Measurements from ENCODE around the gene CCDC85C. TPM values are rescaled to one million over a fixed set of nuclear protein-coding genes. Genes with fewer than 3 reads are reported as not detected.

The CCDC85C gene
- total and polyA plus RNA-seq, 2 experiments from 2014 or later = 4.5 to 24.9 TPM

DNA sequence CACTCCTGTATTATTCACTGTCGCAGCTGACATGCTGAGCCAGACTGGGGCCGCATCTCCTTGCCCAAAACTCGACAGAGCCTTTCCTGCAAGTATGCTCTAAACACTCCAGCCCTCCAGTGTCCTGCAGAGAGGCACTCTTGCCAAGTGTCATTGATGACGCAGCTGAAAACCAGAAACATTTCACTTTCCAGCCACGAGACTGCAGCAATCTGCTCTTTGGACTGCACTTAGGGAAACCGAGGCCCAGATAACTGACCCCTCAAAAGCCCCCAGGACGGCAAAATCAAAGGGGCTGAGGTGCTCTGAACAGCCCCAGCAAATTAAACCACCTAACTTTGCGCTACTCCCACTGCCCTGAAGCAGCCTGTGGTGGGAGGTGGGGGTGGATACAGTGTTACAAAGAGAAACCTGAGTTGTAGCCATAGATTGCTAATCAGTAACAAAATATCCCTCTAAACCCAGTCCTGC is 2.6 kb downstream of the CCDC85C start:
- H3K36me3 ChIP-seq (ENCODE audit: insufficient read depth) = no peaks in the 10 kb centered on the region
- H3K4me1 Mint-ChIP-seq = peaks cover 32% of the 10 kb centered on the region
- no peaks in the 10 kb centered on the region; the same call in 2 of the 3 replicates for H3K36me3 Mint-ChIP-seq (ENCODE audit: low read depth)
- no peak for TF ChIP-seq CREB1 (CRISPR knock-in tag; IDR thresholded peaks at IDR 0.05; ENCODE audit: low read depth)
- TF ChIP-seq EZH2 (IDR thresholded peaks at IDR 0.05; ENCODE audit: low read depth, unreplicated experiment) = no peak
- no peak for TF ChIP-seq ZNF114 (CRISPR knock-in tag; IDR thresholded peaks at IDR 0.05)
- no peak for TF ChIP-seq STAT1 (IDR thresholded peaks at IDR 0.05; ENCODE audit: unreplicated experiment)
- no peaks in the 10 kb centered on the region; the same call in 2 of the 3 replicates for H3K9me3 Mint-ChIP-seq
- peaks cover 28% of the 10 kb centered on the region; the same call in 1 of the 2 replicates for H4K20me1 ChIP-seq (replicated peaks; ENCODE audit: insufficient read depth)
- H3K27ac ChIP-seq (ENCODE audit: low read depth) = no peak overlapping the region
- H3K27ac Mint-ChIP-seq = no peak overlapping the region
- H3K27me3 Mint-ChIP-seq (ENCODE audit: insufficient read depth, low read depth, poor library complexity) = peaks cover 34% of the 10 kb centered on the region
- peaks cover 15% of the 10 kb centered on the region for H3K4me1 ChIP-seq (ENCODE audit: insufficient read depth)
- H3K9me2 ChIP-seq (ENCODE audit: insufficient read depth) = no peaks in the 10 kb centered on the region
- H3K4me3 Mint-ChIP-seq = peak overlapping the region; percentile 77
- H3K4me2 ChIP-seq = peak overlapping the region; percentile 89; the same call in 1 of the 2 replicates
- no peak overlapping the region for H2AFZ ChIP-seq
- ATAC-seq = no peak
- no peak for DNase-seq (ENCODE audit: low spot score)
- peaks cover 41% of the 10 kb centered on the region for H3K27me3 ChIP-seq (ENCODE audit: insufficient read depth)
- H3K4me3 ChIP-seq = 0 out of 2 replicates have a peak overlapping the region, but pooled peaks have one; percentile 17
- peaks cover 65% of the 10 kb centered on the region for H3K79me2 ChIP-seq (replicated peaks; ENCODE audit: insufficient read depth)
- no peaks in the 10 kb centered on the region for H3F3A ChIP-seq (replicated peaks; ENCODE audit: low read depth)

DNA sequence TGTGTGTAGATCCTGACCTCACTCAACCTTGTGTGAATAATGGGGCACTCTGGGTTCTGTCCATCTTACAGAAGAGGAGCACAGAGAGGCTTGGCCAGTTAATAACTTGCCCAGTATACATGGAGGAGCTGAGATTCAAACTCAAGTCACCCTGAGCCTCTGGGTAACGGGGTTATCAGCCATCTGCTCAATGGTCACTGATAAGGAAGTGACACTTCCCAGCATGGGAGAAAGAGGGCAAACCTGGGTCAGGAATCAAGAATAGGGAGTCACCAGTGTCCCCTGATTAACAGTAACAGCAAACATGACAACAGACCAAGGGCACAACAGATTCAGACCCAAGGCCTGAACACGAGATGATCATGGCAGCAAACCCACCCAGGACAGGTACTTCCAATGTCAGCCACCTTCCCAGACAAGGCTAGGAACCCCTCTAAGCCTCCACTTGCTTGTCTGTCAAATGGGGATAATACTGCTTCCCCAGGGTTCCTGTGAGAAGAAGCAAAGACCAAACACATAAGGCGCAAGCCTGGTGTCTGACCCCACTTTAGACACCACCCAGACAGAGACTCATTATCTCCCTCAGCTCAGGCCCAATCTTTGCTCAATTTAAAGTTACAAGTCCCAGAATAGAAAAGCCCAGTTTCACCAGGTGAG is 3.6 kb downstream of the CCDC85C start:
- H3K79me2 ChIP-seq (replicated peaks; ENCODE audit: insufficient read depth) = peaks cover 73% of the 10 kb centered on the region
- H3K27ac ChIP-seq (ENCODE audit: low read depth) = no peak overlapping the region
- Mint-ChIP-seq H3K9me3 (no peaks in the 10 kb centered on the region; the same call in 2 of the 3 replicates), H3K27me3 (ENCODE audit: insufficient read depth, low read depth, poor library complexity) (peaks cover 30% of the 10 kb centered on the region), H3K36me3 (ENCODE audit: low read depth) (no peaks in the 10 kb centered on the region; the same call in 2 of the 3 replicates), H3K27ac (no peak overlapping the region), H3K4me1 (peaks cover 29% of the 10 kb centered on the region), H3K4me3 (no peak overlapping the region)
- no peaks in the 10 kb centered on the region for H3K9me2 ChIP-seq (ENCODE audit: insufficient read depth)
- no peak overlapping the region for H2AFZ ChIP-seq
- peaks cover 31% of the 10 kb centered on the region for H3K27me3 ChIP-seq (ENCODE audit: insufficient read depth)
- H3K4me3 ChIP-seq = no peak overlapping the region
- no peak overlapping the region for H3K4me2 ChIP-seq
- no peaks in the 10 kb centered on the region for H3F3A ChIP-seq (replicated peaks; ENCODE audit: low read depth)
- ATAC-seq (no peak), DNase-seq (ENCODE audit: low spot score) (no peak)
- peaks cover 12% of the 10 kb centered on the region for H3K4me1 ChIP-seq (ENCODE audit: insufficient read depth)
- H4K20me1 ChIP-seq (replicated peaks; ENCODE audit: insufficient read depth) = peaks cover 28% of the 10 kb centered on the region; the same call in 1 of the 2 replicates
- H3K36me3 ChIP-seq (ENCODE audit: insufficient read depth) = no peaks in the 10 kb centered on the region
- TF ChIP-seq STAT1 (IDR thresholded peaks at IDR 0.05; ENCODE audit: unreplicated experiment) (no peak), EZH2phosphoT487 (IDR thresholded peaks at IDR 0.05; ENCODE audit: unreplicated experiment) (no peak), POLR2AphosphoS5 (IDR thresholded peaks at IDR 0.05; ENCODE audit: low read depth) (no peak), JUNB (IDR thresholded peaks at IDR 0.05; ENCODE audit: unreplicated experiment) (no peak)
- TF ChIP-seq, protein P1, sequence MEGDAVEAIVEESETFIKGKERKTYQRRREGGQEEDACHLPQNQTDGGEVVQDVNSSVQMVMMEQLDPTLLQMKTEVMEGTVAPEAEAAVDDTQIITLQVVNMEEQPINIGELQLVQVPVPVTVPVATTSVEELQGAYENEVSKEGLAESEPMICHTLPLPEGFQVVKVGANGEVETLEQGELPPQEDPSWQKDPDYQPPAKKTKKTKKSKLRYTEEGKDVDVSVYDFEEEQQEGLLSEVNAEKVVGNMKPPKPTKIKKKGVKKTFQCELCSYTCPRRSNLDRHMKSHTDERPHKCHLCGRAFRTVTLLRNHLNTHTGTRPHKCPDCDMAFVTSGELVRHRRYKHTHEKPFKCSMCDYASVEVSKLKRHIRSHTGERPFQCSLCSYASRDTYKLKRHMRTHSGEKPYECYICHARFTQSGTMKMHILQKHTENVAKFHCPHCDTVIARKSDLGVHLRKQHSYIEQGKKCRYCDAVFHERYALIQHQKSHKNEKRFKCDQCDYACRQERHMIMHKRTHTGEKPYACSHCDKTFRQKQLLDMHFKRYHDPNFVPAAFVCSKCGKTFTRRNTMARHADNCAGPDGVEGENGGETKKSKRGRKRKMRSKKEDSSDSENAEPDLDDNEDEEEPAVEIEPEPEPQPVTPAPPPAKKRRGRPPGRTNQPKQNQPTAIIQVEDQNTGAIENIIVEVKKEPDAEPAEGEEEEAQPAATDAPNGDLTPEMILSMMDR (conservative IDR thresholded peaks at IDR 0.05; ENCODE audit: low read depth in 2 of 2) = no peak
